ENCODE results near the gene SCG2. TPM values are rescaled to one million over a fixed set of nuclear protein-coding genes. Genes with fewer than 3 reads are reported as not detected.

SCG2 gene
- total and polyA plus RNA-seq, 2 of the 4 experiments (the other 2 are of a cell fraction) = 0.36 to 0.46 TPM

- Histone ChIP-seq H2AK9ac (replicated peaks; ENCODE audit: low read depth, low read length, poor library complexity) (no peak overlapping the region), H4K20me1 (ENCODE audit: insufficient read depth, low read length) (no peaks in the 10 kb centered on the region), H3K18ac (ENCODE audit: low read depth, low read length) (no peak overlapping the region), H2BK15ac (ENCODE audit: low read depth, low read length) (no peak overlapping the region), H3K4ac (ENCODE audit: low read depth, low read length) (no peak overlapping the region), H2AK5ac (ENCODE audit: low read depth, low read length) (no peak overlapping the region), H3K56ac (ENCODE audit: extremely low read depth, insufficient read depth, low read length) (no peak overlapping the region), H3K79me1 (ENCODE audit: low read depth in 1 of 2, low read length in 2 of 2) (no peaks in the 10 kb centered on the region), H3K27ac (ENCODE audit: insufficient read depth, low read length) (no peak overlapping the region), H4K91ac (ENCODE audit: insufficient read depth, low read depth, low read length) (no peak overlapping the region), H4K5ac (ENCODE audit: low read depth, low read length) (no peak overlapping the region), H4K8ac (ENCODE audit: low read depth in 2 of 2, low read length in 2 of 2) (no peak overlapping the region), H2AFZ (replicated peaks; ENCODE audit: low read length, poor library complexity) (no peak overlapping the region), H3K27me3 (ENCODE audit: control insufficient read depth, insufficient read depth, low read length) (no peaks in the 10 kb centered on the region), H3K14ac (replicated peaks; ENCODE audit: low read depth, low read length) (no peak overlapping the region), H3K36me3 (ENCODE audit: control insufficient read depth, insufficient read depth, low read length) (no peaks in the 10 kb centered on the region), H3K4me1 (ENCODE audit: control insufficient read depth, insufficient read depth, low read length) (no peaks in the 10 kb centered on the region; the same call in 1 of the 2 replicates), H2BK20ac (ENCODE audit: low read depth, low read length) (no peak overlapping the region), H2BK120ac (ENCODE audit: low read depth, low read length) (no peak overlapping the region), H3K9me3 (ENCODE audit: control insufficient read depth, insufficient read depth, low read length) (no peaks in the 10 kb centered on the region), H2BK5ac (ENCODE audit: low read depth, low read length, poor library complexity, severe bottlenecking) (no peak overlapping the region), H3K23ac (ENCODE audit: low read depth, low read length) (no peak overlapping the region), H3K9ac (ENCODE audit: low read depth, low read length) (no peak overlapping the region), H3K9me1 (ENCODE audit: insufficient read depth, low read length) (no peaks in the 10 kb centered on the region; the same call in 1 of the 2 replicates), H3K4me2 (ENCODE audit: low read depth, low read length) (no peak overlapping the region), H3K4me3 (ENCODE audit: insufficient read depth, low read depth, low read length) (no peak overlapping the region)
- intact Hi-C loops (cut with micrococcal nuclease) = loop anchor here (10.0 kb wide), 1 partner anchor 363 kb away; no protein-coding TSS in a partner anchor
- POLR2A ChIA-PET (ENCODE audit: unreplicated experiment) = no interaction called here
- dilution Hi-C loops (cut with HindIII; ENCODE audit: low sequenced_read_pairs, unreplicated experiment) = no loop called here
- CTCF ChIA-PET = no interaction called here
- BruUV-seq (replicated peaks) = no TSS peak
- ATAC-seq (ENCODE audit: low read depth) (no peak), DNase-seq (no peak)
- in situ Hi-C loops (cut with MboI; ENCODE audit: low sequenced_read_pairs) = loop anchor here (10.0 kb wide), 2 partner anchors 133 to 633 kb away; no protein-coding TSS in a partner anchor
- no CpG with 5 or more reads among the region's 5 CpGs for WGBS, 2 experiments (ENCODE audit: extremely low coverage in 2 of 2, insufficient read length in 1 of 2)
- no peak for TF ChIP-seq CEBPB (IDR thresholded peaks at IDR 0.05; ENCODE audit: low read depth, low read length)
- no peak for TF ChIP-seq MAZ (IDR thresholded peaks at IDR 0.05; ENCODE audit: borderline replicate concordance, low read depth, low read length)
- no peak for TF ChIP-seq CHD1 (IDR thresholded peaks at IDR 0.05; ENCODE audit: low read depth, low read length)
- TF ChIP-seq, protein P1, sequence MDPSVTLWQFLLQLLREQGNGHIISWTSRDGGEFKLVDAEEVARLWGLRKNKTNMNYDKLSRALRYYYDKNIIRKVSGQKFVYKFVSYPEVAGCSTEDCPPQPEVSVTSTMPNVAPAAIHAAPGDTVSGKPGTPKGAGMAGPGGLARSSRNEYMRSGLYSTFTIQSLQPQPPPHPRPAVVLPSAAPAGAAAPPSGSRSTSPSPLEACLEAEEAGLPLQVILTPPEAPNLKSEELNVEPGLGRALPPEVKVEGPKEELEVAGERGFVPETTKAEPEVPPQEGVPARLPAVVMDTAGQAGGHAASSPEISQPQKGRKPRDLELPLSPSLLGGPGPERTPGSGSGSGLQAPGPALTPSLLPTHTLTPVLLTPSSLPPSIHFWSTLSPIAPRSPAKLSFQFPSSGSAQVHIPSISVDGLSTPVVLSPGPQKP (IDR thresholded peaks at IDR 0.05; ENCODE audit: borderline replicate concordance, low read depth, low read length) = no peak
- no peak for TF ChIP-seq MXI1 (IDR thresholded peaks at IDR 0.05; ENCODE audit: borderline replicate concordance, low read depth, low read length)
- no peak for TF ChIP-seq RFX5 (IDR thresholded peaks at IDR 0.05; ENCODE audit: low read depth, low read length)
- TF ChIP-seq MAFK (IDR thresholded peaks at IDR 0.05; ENCODE audit: low read depth, low read length) = no peak
- TF ChIP-seq RAD21 (IDR thresholded peaks at IDR 0.05; ENCODE audit: low read length) = no peak
- no peak for TF ChIP-seq NFE2L2 (IDR thresholded peaks at IDR 0.05; ENCODE audit: low read depth, low read length)
- no peak for TF ChIP-seq BHLHE40 (IDR thresholded peaks at IDR 0.05; ENCODE audit: low read depth, low read length)
- no peak for TF ChIP-seq POLR2A (IDR thresholded peaks at IDR 0.05; ENCODE audit: low read depth, low read length)
These were observed 5.3 kb upstream of the SCG2 start for GRCh38 chr2:223607476-223607875.

All from IMR-90 (cell line).